ENCODE data around the gene SVIL. TPM values are rescaled to one million over a fixed set of nuclear protein-coding genes. Genes with fewer than 3 reads are reported as not detected.

The SVIL gene
- total and polyA plus RNA-seq, 2 of the 13 experiments (the other 11 are each of a cell fraction or from before 2014, with no cell fraction given) = 3.9 to 12.1 TPM

- no peak for TF ChIP-seq TIGD3 (CRISPR knock-in tag; IDR thresholded peaks at IDR 0.05; ENCODE audit: borderline replicate concordance)
- no peak for TF ChIP-seq MED1 (CRISPR knock-in tag; IDR thresholded peaks at IDR 0.05)
- no peak for TF ChIP-seq THAP7 (CRISPR knock-in tag; IDR thresholded peaks at IDR 0.05)
- peak; percentile 78 for TF ChIP-seq ARID5B (CRISPR knock-in tag; IDR thresholded peaks at IDR 0.05)
- TF ChIP-seq ZNF710 (CRISPR knock-in tag; IDR thresholded peaks at IDR 0.05; ENCODE audit: borderline replicate concordance) = peak; percentile 71; the same call in 1 of the 2 replicates
- TF ChIP-seq DRAP1 (CRISPR knock-in tag; IDR thresholded peaks at IDR 0.05) = peak; percentile 22; the same call in 1 of the 2 replicates
- peak; percentile 73 for TF ChIP-seq GATAD2A (CRISPR knock-in tag; IDR thresholded peaks at IDR 0.05)
- TF ChIP-seq FOXP4 (CRISPR knock-in tag; IDR thresholded peaks at IDR 0.05) = peak; percentile 40; the same call in 1 of the 2 replicates
- TF ChIP-seq ZNF292 (CRISPR knock-in tag; IDR thresholded peaks at IDR 0.05; ENCODE audit: borderline replicate concordance, low read depth) = peak; percentile 57; the same call in 1 of the 2 replicates
- TF ChIP-seq ZBTB20 (CRISPR knock-in tag; IDR thresholded peaks at IDR 0.05; ENCODE audit: borderline replicate concordance, low read depth) = no peak
These were observed 208.4 kb downstream of the SVIL start (continued) for GRCh38 chr10:29426420-29426819.
